Measurements from ENCODE around the gene GSTM1. TPM values are rescaled to one million over a fixed set of nuclear protein-coding genes. Genes with fewer than 3 reads are reported as not detected.
"Not testable (repeated sequence)": the region's sequence is repeated elsewhere in the genome, so short reads cannot be mapped to it uniquely, and the experiment has no call there.

Gene GSTM1
- polyA plus RNA-seq, 1 donor = 1.1 TPM

DNA sequence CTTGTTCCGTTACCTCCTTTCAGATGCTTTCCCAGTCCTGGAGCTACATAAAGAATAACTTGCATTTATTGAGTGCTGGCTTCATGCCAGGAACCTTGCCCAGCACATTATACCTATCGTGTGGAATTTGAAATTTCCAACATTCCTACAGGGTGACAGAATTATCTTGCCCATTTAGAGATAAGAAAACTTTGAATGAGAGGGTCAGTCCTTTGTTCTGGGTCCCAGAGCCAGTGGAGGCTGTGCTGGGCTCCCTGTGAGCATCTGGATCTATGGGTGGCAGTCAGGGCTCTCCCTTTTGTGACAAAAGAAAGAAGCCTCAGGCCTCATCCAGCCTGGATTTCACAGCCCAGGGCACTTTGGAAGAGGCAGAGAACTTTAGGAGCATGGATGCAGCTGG lies 28.5 kb upstream of the GSTM1 start:
- no CpG with 5 or more reads among the region's 2 CpGs for whole genome bisulfite sequencing (ENCODE audit: insufficient coverage, low lambda C conversion rate)
- H3K36me3 ChIP-seq (ENCODE audit: control insufficient read depth, insufficient read depth, low read length) = peaks cover 29% of the 10 kb centered on the region

DNA sequence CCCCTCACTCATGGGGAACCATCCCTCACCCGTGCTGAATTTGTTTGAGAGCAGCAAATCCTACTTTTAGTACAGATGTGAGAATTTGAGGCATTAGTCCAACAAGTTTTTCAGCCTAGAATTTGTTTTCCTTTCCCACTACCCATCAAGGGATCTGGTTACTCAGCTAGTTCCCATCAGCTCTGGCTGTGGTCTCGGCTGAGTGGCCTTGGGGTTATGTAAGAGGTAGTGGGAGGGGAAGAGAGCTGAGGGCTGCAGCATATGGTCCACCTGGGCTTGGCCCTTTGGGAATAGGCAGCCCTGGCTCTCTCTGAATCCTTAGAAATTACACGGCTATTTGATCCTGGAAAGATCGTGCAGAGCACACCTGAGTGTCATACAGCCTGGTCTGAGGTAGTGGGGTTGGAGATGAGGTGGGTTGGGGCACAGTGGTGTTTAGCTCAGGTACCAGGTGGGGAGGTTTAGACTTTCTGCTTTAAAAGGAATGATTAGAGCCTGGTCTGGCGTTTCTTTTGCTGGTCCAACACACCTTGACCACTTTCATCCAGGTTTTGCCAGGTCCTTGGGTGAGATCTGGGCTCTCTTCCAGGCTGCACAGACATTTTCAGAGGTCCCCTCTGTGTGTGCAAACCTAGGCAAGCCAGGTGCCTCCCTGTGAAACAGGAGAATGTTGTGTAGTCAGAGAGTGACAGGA lies 27.5 kb upstream of the GSTM1 start:
- Histone ChIP-seq H3K9me3 (ENCODE audit: control insufficient read depth, low read depth, low read length) (no peaks in the 10 kb centered on the region), H3K4me1 (ENCODE audit: control insufficient read depth, insufficient read depth, low read length) (peaks cover 21% of the 10 kb centered on the region)

More for the DNA sequence above, 28.5 kb upstream of the GSTM1 start:
- Histone ChIP-seq H3K27ac (ENCODE audit: low read length) (no peak overlapping the region), H3K4me3 (ENCODE audit: low read length) (no peak overlapping the region), H3K9me3 (ENCODE audit: control insufficient read depth, low read depth, low read length) (no peaks in the 10 kb centered on the region), H3K4me1 (ENCODE audit: control insufficient read depth, insufficient read depth, low read length) (peaks cover 31% of the 10 kb centered on the region), H3K27me3 (ENCODE audit: control insufficient read depth, insufficient read depth, low read length) (no peaks in the 10 kb centered on the region)
- no peak for DNase-seq

DNA sequence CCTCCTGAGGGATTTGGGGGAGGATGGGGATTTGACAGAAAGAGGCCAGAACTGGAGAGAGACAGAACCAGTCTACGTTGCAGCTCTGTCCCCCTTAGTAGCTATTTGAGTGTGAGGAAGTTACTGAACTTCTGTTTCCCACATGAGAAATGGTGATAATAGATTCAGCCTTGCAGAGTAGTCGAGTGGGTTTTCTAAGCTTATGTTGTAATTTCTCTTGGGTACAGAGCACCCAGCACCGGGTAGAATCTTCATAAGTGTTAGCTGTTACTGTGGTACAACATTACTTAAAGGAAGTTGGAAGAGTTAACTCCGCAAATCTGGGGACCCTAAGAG lies 27.0 kb upstream of the GSTM1 start:
- Histone ChIP-seq H3K36me3 (ENCODE audit: control insufficient read depth, insufficient read depth, low read length) (peaks cover 29% of the 10 kb centered on the region), H3K4me1 (ENCODE audit: control insufficient read depth, insufficient read depth, low read length) (peaks cover 17% of the 10 kb centered on the region)
- not testable (repeated sequence) for H3K4me3 ChIP-seq (ENCODE audit: low read length); H3K27ac ChIP-seq (ENCODE audit: low read length); H3K9me3 ChIP-seq (ENCODE audit: control insufficient read depth, low read depth, low read length); H3K27me3 ChIP-seq (ENCODE audit: control insufficient read depth, insufficient read depth, low read length); DNase-seq
- WGBS (ENCODE audit: insufficient coverage, low lambda C conversion rate) = no CpG with 5 or more reads among the region's 4 CpGs

More for the DNA sequence above, 27.5 kb upstream of the GSTM1 start:
- H3K4me3 ChIP-seq (ENCODE audit: low read length) = no peak overlapping the region
- no peak for DNase-seq
- no peaks in the 10 kb centered on the region for H3K27me3 ChIP-seq (ENCODE audit: control insufficient read depth, insufficient read depth, low read length)
- WGBS (ENCODE audit: insufficient coverage, low lambda C conversion rate) = no CpG with 5 or more reads among the region's 5 CpGs
- H3K36me3 ChIP-seq (ENCODE audit: control insufficient read depth, insufficient read depth, low read length) = peaks cover 29% of the 10 kb centered on the region
- no peak overlapping the region for H3K27ac ChIP-seq (ENCODE audit: low read length)

DNA sequence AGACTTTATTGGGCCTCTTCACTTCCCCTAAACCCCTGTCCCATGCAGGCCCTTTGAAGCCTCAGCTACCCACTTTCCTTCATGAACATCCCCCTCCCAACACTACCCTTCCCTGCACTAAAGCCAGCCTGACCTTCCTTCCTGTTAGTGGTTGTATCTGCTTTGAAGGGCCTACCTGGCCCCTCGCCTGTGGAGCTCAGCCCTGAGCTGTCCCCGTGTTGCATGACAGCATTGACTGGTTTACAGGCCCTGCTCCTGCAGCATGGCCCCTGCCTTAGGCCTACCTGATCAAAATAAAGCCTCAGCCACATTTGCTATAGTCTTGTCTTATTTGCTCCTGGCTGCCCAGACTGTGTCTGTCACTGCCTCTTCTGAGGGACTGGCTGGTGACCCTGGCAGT lies 26.2 kb upstream of the GSTM1 start:
- H3K36me3 ChIP-seq (ENCODE audit: control insufficient read depth, insufficient read depth, low read length) = peaks cover 29% of the 10 kb centered on the region
- no peak for DNase-seq
- H3K4me3 ChIP-seq (ENCODE audit: low read length) = no peak overlapping the region
- H3K27ac ChIP-seq (ENCODE audit: low read length) = no peak overlapping the region
- no peaks in the 10 kb centered on the region for H3K27me3 ChIP-seq (ENCODE audit: control insufficient read depth, insufficient read depth, low read length)
- H3K4me1 ChIP-seq (ENCODE audit: control insufficient read depth, insufficient read depth, low read length) = peaks cover 17% of the 10 kb centered on the region
- no CpG with 5 or more reads among the region's 2 CpGs for WGBS (ENCODE audit: insufficient coverage, low lambda C conversion rate)
- no peaks in the 10 kb centered on the region for H3K9me3 ChIP-seq (ENCODE audit: control insufficient read depth, low read depth, low read length)

DNA sequence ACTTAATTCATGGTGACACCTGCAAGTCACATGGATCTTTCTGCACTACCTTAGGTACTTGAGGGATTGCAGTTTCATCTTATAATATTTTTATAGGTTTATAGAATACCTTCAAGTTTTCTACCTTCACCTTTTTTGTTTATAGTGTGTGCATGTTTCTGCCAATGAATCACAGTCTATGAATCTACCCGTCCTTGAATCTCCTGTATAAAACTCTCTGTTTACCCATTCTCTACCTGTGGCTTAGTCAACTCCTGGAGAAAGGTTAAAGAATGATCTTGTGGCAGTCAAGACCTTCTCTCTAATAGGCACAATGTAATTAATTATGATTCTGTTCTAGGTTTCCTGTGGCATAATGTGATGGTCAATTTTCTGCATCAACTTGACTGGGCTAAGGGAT lies 22.9 kb upstream of the GSTM1 start:
- Histone ChIP-seq H3K27me3 (ENCODE audit: control insufficient read depth, insufficient read depth, low read length) (no peaks in the 10 kb centered on the region), H3K9me3 (ENCODE audit: control insufficient read depth, low read depth, low read length) (no peaks in the 10 kb centered on the region), H3K4me1 (ENCODE audit: control insufficient read depth, insufficient read depth, low read length) (peaks cover 2% of the 10 kb centered on the region), H3K27ac (ENCODE audit: low read length) (no peak overlapping the region), H3K4me3 (ENCODE audit: low read length) (no peak overlapping the region), H3K36me3 (ENCODE audit: control insufficient read depth, insufficient read depth, low read length) (peaks cover 14% of the 10 kb centered on the region)
- WGBS (ENCODE audit: insufficient coverage, low lambda C conversion rate) = no CpG with 5 or more reads among the region's 1 CpG
- no peak for DNase-seq

DNA sequence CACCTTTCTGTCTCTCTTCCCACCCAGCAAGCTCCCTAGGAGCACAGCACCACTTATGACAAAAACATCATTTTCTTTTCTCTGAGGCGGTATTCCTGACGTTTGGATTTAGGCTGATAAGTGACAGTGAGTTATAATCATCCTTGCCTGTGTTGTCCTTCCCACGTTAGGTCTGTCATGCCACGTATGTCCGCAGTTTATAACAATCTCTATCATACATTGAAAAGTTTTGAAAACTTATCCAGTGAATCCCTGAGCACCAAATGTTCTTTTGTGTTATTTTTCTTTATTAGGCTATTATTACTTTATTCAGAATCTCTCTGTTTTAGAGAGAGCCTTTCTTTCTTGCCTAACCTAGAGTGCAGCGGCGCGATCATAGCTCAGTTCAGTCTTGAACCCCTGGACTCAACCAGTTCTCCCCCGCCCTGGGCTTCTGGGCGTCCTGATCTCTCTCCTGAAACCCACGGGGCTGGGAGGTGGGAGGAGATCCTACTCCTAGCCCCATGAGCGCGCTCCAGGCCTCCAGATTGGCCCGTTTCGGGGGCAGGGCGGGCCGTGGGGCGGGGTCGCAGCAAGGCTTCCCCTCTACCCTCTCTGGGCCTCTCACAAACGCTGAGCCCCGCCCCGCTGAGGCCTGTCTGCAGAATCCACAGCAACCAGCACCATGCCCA lies 20.0 kb upstream of the GSTM1 start, which contains the start of gene GSTM2:
GSTM2 (plus strand) TSS at position 606 of the 671 bp plus-strand sequence; CDS start at position 665, 59 bp downstream.
- peak; percentile 93 to 96 for DNase-seq
- peak within 1 kb of the TSS; percentile 55 for H3K4me3 ChIP-seq (ENCODE audit: low read length)
- peaks cover 22% of the 10 kb centered on the region for H3K36me3 ChIP-seq (ENCODE audit: control insufficient read depth, insufficient read depth, low read length)
- H3K4me1 ChIP-seq (ENCODE audit: control insufficient read depth, insufficient read depth, low read length) = peaks cover 2% of the 10 kb centered on the region
- H3K27ac ChIP-seq (ENCODE audit: low read length) = peak within 1 kb of the TSS; percentile 11
- H3K9me3 ChIP-seq (ENCODE audit: control insufficient read depth, low read depth, low read length) = no peaks in the 10 kb centered on the region
- no CpG with 5 or more reads among the region's 22 CpGs for WGBS (ENCODE audit: insufficient coverage, low lambda C conversion rate)
- no peaks in the 10 kb centered on the region for H3K27me3 ChIP-seq (ENCODE audit: control insufficient read depth, insufficient read depth, low read length)

DNA sequence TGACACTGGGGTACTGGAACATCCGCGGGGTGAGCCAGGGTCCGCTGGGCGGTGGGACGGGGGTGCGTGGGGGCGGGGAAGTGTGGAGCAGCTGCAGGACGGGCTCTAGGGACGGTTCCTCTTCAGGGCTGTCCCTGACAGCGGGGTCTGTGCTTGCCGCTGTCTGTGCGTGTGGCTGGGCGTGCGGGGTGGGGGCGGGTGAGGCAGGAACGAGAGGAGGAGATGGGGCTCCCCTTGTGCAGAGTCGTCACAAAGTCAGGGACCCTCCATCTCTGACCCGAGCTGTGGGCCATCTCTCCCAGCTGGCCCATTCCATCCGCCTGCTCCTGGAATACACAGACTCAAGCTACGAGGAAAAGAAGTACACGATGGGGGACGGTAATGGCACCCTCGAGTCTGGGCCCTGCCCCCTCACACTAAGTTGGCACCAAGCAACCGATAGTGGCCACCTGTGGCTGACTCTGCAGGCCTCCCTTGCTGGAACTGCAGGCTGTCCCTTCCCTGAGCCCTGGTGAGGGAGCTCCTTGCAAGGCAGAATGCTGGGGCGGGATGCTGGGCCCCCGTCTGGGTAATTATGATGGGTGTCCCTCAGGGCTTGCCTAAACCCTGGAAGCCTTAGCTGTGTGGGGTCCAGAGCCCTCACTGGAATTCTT lies 19.4 kb upstream of the GSTM1 start:
- DNase-seq = peak in 1 of 2 donors; percentile 29
- Histone ChIP-seq H3K27ac (ENCODE audit: low read length) (no peak overlapping the region), H3K4me3 (ENCODE audit: low read length) (peak overlapping the region; percentile 55), H3K9me3 (ENCODE audit: control insufficient read depth, low read depth, low read length) (no peaks in the 10 kb centered on the region), H3K36me3 (ENCODE audit: control insufficient read depth, insufficient read depth, low read length) (peaks cover 26% of the 10 kb centered on the region), H3K4me1 (ENCODE audit: control insufficient read depth, insufficient read depth, low read length) (peaks cover 2% of the 10 kb centered on the region), H3K27me3 (ENCODE audit: control insufficient read depth, insufficient read depth, low read length) (no peaks in the 10 kb centered on the region)
- WGBS (ENCODE audit: insufficient coverage, low lambda C conversion rate) = no CpG with 5 or more reads among the region's 26 CpGs

DNA sequence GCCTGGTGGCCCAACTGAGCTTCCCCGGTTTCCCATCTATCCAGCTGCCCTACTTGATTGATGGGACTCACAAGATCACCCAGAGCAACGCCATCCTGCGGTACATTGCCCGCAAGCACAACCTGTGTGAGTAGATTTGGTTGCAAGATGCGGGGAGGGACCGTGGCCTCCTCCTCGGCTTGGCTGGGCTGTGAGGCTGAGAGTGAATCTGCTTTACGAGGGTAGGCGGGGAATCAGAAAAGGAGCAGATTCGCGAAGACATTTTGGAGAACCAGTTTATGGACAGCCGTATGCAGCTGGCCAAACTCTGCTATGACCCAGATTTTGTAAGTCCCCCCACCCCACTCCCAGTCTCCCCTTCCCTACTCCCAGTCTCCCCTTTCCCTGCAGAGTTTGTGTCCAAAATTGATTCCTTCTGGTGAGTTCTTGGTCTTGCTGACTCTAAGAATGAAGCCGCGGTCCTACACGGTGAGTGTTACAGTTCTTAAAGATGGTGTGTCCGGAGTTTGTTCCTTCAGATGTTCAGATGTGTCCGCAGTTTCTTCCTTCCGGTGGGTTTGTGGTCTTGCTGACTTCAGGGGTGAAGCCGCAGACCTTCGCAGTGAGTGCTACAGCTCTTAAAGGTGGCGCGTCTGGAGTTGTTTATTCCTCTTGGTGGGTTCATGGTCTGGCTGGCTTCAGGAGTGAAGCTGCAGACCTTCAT lies 18.2 kb upstream of the GSTM1 start:
- Histone ChIP-seq H3K4me3 (ENCODE audit: low read length) (no peak overlapping the region), H3K27me3 (ENCODE audit: control insufficient read depth, insufficient read depth, low read length) (no peaks in the 10 kb centered on the region), H3K27ac (ENCODE audit: low read length) (no peak overlapping the region), H3K4me1 (ENCODE audit: control insufficient read depth, insufficient read depth, low read length) (peaks cover 2% of the 10 kb centered on the region), H3K36me3 (ENCODE audit: control insufficient read depth, insufficient read depth, low read length) (peaks cover 27% of the 10 kb centered on the region), H3K9me3 (ENCODE audit: control insufficient read depth, low read depth, low read length) (no peaks in the 10 kb centered on the region)
- DNase-seq = no peak
- no CpG with 5 or more reads among the region's 22 CpGs for WGBS (ENCODE audit: insufficient coverage, low lambda C conversion rate)

DNA sequence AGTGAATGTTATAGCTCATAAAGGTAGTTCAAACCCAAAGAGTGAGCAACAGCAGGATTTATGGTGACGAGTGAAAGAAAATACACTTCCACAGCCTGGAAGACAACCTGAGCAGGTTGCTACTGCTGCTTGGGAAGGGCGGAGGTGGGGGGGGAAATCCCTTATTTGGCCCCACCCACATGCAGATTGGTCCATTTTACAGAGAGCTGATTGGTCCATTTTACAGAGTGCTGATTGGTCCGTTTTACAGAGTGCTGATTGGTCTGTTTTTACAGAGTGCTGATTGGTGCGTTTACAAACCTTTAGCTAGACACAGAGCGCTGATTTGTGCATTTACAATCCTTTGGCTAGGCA lies 17.7 kb upstream of the GSTM1 start:
- H3K4me1 ChIP-seq (ENCODE audit: control insufficient read depth, insufficient read depth, low read length); H3K9me3 ChIP-seq (ENCODE audit: control insufficient read depth, low read depth, low read length); DNase-seq; H3K27ac ChIP-seq (ENCODE audit: low read length); H3K4me3 ChIP-seq (ENCODE audit: low read length); H3K27me3 ChIP-seq (ENCODE audit: control insufficient read depth, insufficient read depth, low read length): not testable (repeated sequence)
- no CpG with 5 or more reads among the region's 5 CpGs for WGBS (ENCODE audit: insufficient coverage, low lambda C conversion rate)
- peaks cover 27% of the 10 kb centered on the region for H3K36me3 ChIP-seq (ENCODE audit: control insufficient read depth, insufficient read depth, low read length)

DNA sequence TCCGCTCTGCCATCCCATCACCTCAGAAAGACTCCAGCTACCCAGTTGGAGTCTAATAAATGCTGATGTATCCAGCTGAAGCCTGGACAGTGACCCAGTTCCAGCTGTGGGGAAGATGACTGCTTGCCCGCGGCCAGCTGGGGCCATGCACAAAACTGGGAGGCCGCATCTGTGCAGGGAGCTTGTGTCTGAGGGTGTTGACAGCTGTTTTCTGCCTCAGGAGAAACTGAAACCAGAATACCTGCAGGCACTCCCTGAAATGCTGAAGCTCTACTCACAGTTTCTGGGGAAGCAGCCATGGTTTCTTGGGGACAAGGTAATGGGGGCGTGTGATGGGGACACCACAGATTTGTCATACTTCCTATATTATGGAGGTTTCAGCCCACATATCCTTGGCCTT lies 16.6 kb upstream of the GSTM1 start:
- no peaks in the 10 kb centered on the region for H3K9me3 ChIP-seq (ENCODE audit: control insufficient read depth, low read depth, low read length)
- H3K4me1 ChIP-seq (ENCODE audit: control insufficient read depth, insufficient read depth, low read length) = peaks cover 2% of the 10 kb centered on the region
- H3K36me3 ChIP-seq (ENCODE audit: control insufficient read depth, insufficient read depth, low read length) = peaks cover 27% of the 10 kb centered on the region
- no peak overlapping the region for H3K27ac ChIP-seq (ENCODE audit: low read length)
- H3K27me3 ChIP-seq (ENCODE audit: control insufficient read depth, insufficient read depth, low read length) = no peaks in the 10 kb centered on the region
- no peak overlapping the region for H3K4me3 ChIP-seq (ENCODE audit: low read length)
- DNase-seq = peak in 1 of 2 donors; percentile 29
- no CpG with 5 or more reads among the region's 5 CpGs for WGBS (ENCODE audit: insufficient coverage, low lambda C conversion rate)

All from large intestine (tissue), 3 donors.